ENCODE results near the gene NUBP1. TPM values are rescaled to one million over a fixed set of nuclear protein-coding genes. Genes with fewer than 3 reads are reported as not detected.
A peak's percentile ranks its signal among the peaks of the same experiment; 100 is the strongest.

Gene NUBP1
- 9.7 and 17.2 TPM in 2 replicates for total RNA-seq (ENCODE audit: low replicate concordance)

DNA sequence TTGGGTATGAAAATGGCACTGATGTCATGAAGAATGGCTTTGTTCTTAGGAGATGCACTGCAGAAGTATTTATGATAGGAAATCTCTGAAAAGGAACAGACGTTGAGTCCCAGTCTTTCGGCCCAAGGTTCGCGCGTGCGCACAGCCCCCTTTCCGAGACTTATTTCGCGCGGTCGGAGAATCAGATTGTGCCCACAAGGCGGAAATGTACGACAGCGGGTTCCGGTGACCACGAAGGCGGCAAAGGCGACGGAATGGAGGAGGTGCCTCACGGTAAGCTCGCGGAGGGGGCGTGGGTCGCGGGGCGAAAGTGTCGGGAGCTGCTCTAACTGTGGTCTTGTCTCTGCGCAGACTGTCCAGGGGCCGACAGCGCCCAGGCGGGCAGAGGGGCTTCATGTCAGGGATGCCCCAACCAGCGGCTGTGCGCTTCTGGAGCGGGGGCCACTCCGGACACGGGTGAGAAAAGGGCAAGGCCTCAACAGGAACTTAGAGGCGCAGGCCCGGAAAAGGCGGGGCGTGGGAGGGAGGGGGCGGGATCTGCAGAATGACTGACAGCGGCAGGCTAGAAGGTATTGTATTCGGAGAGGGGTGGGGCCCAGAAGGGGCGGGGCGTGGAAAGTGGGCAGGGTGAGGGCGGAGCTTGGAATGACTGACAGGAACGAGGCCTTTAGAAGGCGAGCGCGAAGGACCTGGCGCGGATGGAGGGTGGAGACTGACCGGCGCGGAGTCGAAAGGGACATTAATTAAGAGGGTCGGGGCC, at the start of gene NUBP1:
Gene NUBP1 (plus strand): TSS at position 233 of the 760 bp plus-strand sequence. CDS start 22 bp downstream, at position 255.
- DNase-seq (ENCODE audit: low read depth) = peak; percentile 98
- TF ChIP-seq, protein P1, sequence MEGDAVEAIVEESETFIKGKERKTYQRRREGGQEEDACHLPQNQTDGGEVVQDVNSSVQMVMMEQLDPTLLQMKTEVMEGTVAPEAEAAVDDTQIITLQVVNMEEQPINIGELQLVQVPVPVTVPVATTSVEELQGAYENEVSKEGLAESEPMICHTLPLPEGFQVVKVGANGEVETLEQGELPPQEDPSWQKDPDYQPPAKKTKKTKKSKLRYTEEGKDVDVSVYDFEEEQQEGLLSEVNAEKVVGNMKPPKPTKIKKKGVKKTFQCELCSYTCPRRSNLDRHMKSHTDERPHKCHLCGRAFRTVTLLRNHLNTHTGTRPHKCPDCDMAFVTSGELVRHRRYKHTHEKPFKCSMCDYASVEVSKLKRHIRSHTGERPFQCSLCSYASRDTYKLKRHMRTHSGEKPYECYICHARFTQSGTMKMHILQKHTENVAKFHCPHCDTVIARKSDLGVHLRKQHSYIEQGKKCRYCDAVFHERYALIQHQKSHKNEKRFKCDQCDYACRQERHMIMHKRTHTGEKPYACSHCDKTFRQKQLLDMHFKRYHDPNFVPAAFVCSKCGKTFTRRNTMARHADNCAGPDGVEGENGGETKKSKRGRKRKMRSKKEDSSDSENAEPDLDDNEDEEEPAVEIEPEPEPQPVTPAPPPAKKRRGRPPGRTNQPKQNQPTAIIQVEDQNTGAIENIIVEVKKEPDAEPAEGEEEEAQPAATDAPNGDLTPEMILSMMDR (IDR thresholded peaks at IDR 0.05; ENCODE audit: insufficient read depth, low read length) = no peak

GRCh38 chr16:10693889-10694288, 49.8 kb upstream of the NUBP1 start:
- TF ChIP-seq, protein P1 (IDR thresholded peaks at IDR 0.05; ENCODE audit: insufficient read depth, low read length) = no peak
- DNase-seq (ENCODE audit: low read depth) = no peak
- no peak overlapping the region for H3K4me3 ChIP-seq (ENCODE audit: low read depth, low read length)

More for the DNA sequence above, at the start of gene NUBP1:
- peak within 1 kb of the TSS; percentile 76 for H3K4me3 ChIP-seq (ENCODE audit: low read depth, low read length)

DNA sequence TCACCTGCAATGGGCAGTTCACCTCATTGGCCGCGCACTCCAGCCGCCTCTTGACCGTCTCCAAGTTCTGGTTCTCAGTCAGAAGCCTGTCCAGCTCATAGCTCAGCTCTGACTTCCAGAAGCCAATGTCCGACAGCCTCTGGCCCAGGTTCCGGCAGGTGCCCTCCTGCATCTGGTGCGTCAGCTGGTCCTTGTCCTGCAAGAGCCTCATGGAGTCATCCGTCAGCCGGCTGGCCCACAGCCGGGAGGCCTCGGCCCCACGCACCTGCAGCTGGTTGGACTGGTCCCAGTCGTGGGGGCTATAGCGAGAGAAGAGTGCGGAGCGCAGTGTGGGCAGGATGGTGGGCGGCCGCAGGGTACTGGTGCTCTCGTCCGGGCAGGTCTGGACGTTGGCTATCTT, 49.3 kb upstream of the NUBP1 start:
- H3K4me3 ChIP-seq (ENCODE audit: low read depth, low read length) = no peak overlapping the region
- DNase-seq (ENCODE audit: low read depth) = no peak
- TF ChIP-seq, protein P1 (IDR thresholded peaks at IDR 0.05; ENCODE audit: insufficient read depth, low read length) = no peak

- TF ChIP-seq, protein P1 (IDR thresholded peaks at IDR 0.05; ENCODE audit: insufficient read depth, low read length) = no peak
- DNase-seq (ENCODE audit: low read depth) = no peak
- no peak within 1 kb of the TSS for H3K4me3 ChIP-seq (ENCODE audit: low read depth, low read length)
Observed at GRCh38 chr16:10694830-10695229, 48.8 kb upstream of the NUBP1 start, which contains the start of gene TEKT5. Gene TEKT5 (minus strand): TSS chr16:10694930. CDS start chr16:10694873, 57 bp downstream.

- H3K4me3 ChIP-seq (ENCODE audit: low read depth, low read length) = no peak overlapping the region
- DNase-seq (ENCODE audit: low read depth) = no peak
- TF ChIP-seq, protein P1 (IDR thresholded peaks at IDR 0.05; ENCODE audit: insufficient read depth, low read length) = no peak
Observed at GRCh38 chr16:10699756-10700155, 43.9 kb upstream of the NUBP1 start.

DNA sequence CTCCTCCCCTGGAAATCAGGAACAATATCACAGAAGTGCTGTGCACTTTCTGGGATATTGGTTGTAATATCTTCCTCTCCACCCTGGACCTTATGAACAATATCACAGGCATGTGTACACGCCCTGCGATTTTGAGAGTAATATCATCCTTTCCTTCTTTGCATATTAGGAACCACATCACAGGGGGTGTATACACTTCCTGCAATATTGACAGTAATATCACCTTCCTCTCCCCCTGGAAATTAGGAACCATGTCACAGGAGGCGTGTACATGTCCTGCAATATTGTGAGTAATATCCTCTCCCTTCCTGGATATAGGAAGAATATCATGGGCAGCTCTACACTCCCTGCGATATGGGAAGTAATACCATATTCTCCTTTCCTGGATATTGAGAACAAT, 34.7 kb upstream of the NUBP1 start:
- TF ChIP-seq, protein P1 (IDR thresholded peaks at IDR 0.05; ENCODE audit: insufficient read depth, low read length) = no peak
- no peak overlapping the region for H3K4me3 ChIP-seq (ENCODE audit: low read depth, low read length)
- no peak for DNase-seq (ENCODE audit: low read depth)

Data from fibroblast of the aortic adventitia (primary cell).